Measurements from ENCODE around the gene HIBADH. TPM values are rescaled to one million over a fixed set of nuclear protein-coding genes. Genes with fewer than 3 reads are reported as not detected.

The HIBADH gene
- total and polyA plus RNA-seq, 9 of the 15 experiments (the other 6 are each of a cell fraction or from before 2014, with no cell fraction given), result 10.7 to 67.8 (median 36.9) TPM

DNA sequence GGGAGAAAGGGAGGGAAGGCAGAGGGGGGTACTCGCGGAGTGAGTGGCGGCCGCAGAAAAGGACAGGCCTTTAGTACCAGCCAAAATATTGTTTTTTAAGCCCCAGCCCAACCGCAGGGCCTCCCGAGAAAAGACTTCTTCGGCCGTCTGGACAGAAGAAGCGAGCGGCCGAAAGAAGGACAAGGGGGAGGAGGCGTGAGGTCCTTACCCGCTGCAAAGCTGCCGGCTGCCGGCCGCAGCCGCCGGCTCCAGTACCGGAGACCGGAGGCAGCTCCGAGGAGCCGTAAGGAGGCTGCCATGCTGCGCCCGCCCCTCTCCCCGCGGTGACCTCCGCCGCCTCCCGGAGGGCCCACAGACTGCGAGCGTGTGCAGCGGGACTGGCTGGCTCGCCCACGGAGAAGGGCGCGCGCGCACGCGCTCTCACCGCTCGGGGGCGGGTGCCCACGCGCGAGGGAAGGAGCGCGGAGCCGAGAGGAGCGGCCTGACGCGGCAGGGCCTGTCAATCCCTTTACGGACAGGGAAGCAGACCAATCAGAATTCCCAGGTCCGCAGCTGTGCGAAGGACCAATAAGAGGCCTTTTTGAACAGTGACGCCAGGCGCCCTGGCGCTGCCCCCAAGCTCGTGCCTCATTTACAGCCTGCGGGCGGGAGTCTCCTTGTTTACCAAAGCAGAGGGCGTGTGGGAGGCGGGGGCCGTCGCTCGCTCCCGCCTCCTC lies at the start of gene HIBADH (continued):
- TF ChIP-seq BRD4 (IDR thresholded peaks at IDR 0.05) (peak; percentile 63; the same call in 1 of the 2 replicates), PHF20 (IDR thresholded peaks at IDR 0.05; ENCODE audit: partially characterized antibody) (peak; percentile 31), SETDB1 (IDR thresholded peaks at IDR 0.05; ENCODE audit: low read length) (no peak), ZNF764 (CRISPR knock-in tag; IDR thresholded peaks at IDR 0.05; ENCODE audit: low read depth) (0 out of 2 replicates have a peak, but pooled peaks have one; percentile 18), ZNF140 (CRISPR knock-in tag; IDR thresholded peaks at IDR 0.05) (no peak), RBM14 (IDR thresholded peaks at IDR 0.05; ENCODE audit: borderline replicate concordance, insufficient read depth, low read depth, low read length) (0 out of 2 replicates have a peak, but pooled peaks have one; percentile 71), TARDBP (IDR thresholded peaks at IDR 0.05) (peak; percentile 96; the same call in 1 of the 2 replicates), SIN3B (IDR thresholded peaks at IDR 0.05; ENCODE audit: low read depth) (0 out of 2 replicates have a peak, but pooled peaks have one; percentile 12), POLR2B (IDR thresholded peaks at IDR 0.05; ENCODE audit: low read depth, partially characterized antibody) (peak; percentile 40), LCOR (CRISPR knock-in tag; IDR thresholded peaks at IDR 0.05) (peak; percentile 67; the same call in 1 of the 2 replicates), L3MBTL2 (IDR thresholded peaks at IDR 0.05) (peak; percentile 71), FOSL1 (tag; conservative IDR thresholded peaks at IDR 0.05) (peak; percentile 32; the same call in 1 of the 2 replicates), EGR1 (conservative IDR thresholded peaks at IDR 0.05) (peak; percentile 100)
- TF ChIP-seq, protein P1, sequence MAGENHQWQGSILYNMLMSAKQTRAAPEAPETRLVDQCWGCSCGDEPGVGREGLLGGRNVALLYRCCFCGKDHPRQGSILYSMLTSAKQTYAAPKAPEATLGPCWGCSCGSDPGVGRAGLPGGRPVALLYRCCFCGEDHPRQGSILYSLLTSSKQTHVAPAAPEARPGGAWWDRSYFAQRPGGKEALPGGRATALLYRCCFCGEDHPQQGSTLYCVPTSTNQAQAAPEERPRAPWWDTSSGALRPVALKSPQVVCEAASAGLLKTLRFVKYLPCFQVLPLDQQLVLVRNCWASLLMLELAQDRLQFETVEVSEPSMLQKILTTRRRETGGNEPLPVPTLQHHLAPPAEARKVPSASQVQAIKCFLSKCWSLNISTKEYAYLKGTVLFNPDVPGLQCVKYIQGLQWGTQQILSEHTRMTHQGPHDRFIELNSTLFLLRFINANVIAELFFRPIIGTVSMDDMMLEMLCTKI (IDR thresholded peaks at IDR 0.05; ENCODE audit: partially characterized antibody), result no peak
- TF ChIP-seq, protein P2, sequence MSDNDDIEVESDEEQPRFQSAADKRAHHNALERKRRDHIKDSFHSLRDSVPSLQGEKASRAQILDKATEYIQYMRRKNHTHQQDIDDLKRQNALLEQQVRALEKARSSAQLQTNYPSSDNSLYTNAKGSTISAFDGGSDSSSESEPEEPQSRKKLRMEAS (CRISPR knock-in tag; IDR thresholded peaks at IDR 0.05), result peak; percentile 89
